Inflammatory macrophage treated with lipopolysaccharide for 4 hours (primary cell): Measurements from ENCODE around the gene EYA4.

Source experiments
- DNase-seq: peaks from one replicate; pipeline ENCODE4 v3.0.0-alpha.2; 2020

Gene EYA4

DNA sequence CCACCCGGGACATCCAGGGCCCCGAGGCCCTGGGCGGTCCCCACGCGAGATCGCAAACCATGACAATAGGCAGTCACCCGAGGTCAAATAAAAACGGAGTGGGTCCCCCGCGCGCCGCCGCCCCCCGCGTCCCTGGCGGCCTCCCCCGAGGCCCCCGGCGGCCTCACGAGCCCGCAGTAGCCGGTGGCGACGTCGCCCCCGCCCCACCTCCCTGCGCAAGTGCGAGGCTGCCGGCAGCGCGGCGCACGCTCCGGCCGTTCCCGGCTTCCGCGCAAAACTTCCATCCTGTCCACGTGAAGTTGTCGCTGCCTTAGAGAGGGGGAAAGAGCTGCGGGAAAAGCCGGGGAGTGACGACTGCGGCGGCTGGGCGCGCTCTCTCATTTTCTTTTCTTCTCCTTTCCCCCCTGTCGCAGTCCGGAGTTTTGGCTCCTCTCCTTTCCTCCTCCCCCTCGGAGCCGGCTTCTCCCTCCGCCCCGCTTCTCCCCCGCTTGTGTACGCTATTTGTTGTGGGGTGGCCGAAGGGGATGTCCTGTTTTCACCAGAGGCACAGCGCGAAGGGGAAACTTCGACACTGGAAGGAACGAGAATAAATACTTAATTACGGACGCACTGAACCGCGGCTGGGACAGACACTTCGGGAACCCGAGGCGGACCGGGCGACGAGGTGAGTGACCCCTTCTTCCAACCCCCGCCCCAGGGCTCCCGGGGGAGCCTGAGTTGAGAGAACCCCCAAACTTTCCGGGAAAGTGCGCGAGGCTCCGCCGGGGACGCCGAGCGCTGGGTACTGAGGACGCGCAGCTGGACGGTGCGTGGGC lies at the start of gene EYA4:
EYA4 (plus strand) TSS at position 272 of the 815 bp plus-strand sequence. CDS start 33,424 bp downstream, outside the sequence.
- DNase-seq: no peak

GRCh38 chr6:133193396-133193795 lies 47.8 kb upstream of the EYA4 start:
- no peak for DNase-seq

DNA sequence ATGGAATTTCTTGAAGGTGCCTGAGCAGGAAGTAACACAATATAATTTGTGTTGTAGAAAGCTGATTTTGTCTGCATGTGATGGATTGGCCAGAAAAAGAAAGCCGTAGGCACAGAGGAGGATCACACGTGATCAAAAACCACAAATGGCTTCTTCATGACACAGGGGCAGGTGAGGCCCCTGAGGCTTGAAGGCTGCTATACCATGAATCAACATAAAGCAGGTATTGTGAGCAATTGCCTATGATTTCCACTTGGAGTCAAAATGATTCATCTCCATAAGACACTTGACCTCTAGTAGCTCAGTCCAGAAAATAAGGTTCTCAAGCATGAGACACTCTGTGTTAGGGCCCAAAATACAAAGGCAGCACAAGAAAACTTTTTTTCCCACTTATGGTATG lies 42.4 kb upstream of the EYA4 start:
- DNase-seq: no peak

GRCh38 chr6:133201231-133201630 lies 39.9 kb upstream of the EYA4 start:
- DNase-seq: no peak

GRCh38 chr6:133202610-133203343 lies 38.4 kb upstream of the EYA4 start:
- no peak for DNase-seq

- DNase-seq: no peak
Observed at GRCh38 chr6:133203344-133203697, 37.8 kb upstream of the EYA4 start.

DNA sequence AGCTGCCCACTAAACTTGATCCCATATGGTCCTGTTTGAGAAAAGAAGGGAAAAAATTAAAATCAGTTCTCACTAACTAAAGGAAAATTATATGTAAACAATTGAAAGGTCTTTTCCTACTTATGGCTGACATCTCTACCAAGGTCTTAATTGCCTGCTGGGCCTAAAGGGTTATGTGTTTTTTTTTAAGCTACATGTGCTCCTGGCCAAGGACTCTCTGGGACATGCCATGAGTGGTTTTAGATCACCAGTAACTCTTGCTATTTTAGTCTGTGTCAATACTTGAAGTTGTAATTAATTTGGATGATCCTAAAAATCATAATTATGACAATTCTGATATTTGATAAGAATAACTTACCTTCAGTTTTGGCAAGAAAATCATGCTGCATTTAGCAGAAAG lies 35.9 kb upstream of the EYA4 start:
- no peak for DNase-seq

DNA sequence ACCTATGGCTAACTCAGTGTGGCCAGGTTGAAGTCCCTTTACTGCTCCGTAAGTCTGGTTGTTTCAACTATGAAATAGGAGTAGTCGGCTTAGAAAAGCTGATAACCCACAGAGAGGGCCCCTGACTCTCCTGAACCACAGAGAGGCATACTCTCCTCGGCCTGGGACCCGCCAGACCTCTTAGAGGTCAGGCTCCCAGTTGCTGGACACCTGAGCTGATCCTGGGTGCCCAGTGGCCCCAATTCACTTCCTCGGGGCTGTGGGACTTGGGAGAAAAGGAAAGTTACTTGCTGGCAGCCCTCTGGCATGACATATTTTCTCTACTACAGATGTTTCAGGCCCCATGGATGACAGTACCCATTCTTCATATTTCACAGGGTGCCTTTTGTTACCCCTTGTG lies 34.2 kb upstream of the EYA4 start:
- no peak for DNase-seq

DNA sequence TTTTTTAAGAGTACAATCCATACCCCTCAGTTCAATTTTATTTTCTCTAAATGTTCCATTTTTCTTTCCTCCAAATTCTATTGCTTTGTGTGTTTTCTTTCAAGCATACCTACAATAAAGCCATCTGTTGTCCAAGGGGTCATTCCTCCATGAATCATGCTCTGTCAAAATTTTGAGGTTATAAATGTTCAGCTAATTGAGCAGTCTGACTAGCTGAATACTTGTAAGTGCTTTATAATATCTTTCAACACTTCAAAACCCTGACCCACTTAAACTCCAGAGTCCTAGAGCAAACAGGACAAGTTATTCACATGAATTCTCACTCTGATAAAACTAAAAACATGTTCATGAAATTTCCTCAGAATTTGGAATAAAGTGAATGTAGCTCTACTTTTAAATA lies 33.4 kb upstream of the EYA4 start:
- no peak for DNase-seq

- no peak for DNase-seq
Observed at GRCh38 chr6:133208183-133208755, 32.9 kb upstream of the EYA4 start.

- DNase-seq: no peak
Observed at GRCh38 chr6:133214267-133214666, 26.9 kb upstream of the EYA4 start.

GRCh38 chr6:133218852-133219251 lies 22.3 kb upstream of the EYA4 start:
- no peak for DNase-seq

DNA sequence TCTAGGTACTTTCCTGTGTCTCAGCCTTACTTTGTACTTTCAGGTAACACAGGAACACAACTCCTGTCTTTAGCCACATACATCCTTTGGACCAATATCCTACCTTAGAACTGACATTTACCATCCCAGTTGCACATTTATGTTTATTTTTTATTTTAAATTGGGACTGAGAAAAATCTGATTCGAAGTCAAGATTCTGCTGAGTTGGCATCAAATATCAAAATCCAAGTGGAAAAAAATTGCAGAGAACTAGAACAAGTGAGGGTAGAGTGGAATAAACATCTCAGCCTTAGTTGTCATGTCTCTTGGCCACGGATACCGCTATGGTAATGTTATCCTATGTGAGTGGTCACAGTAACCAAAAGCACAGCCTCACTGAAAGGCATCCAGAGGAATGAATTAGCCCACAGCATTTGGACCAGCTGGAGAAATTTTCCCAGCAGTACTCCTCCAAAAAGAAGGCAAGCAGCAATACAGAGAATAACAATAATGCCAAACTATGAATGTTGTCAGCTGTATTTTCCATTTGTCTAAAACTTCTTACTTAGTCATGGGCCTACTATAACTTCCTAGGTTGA lies 17.6 kb upstream of the EYA4 start:
- DNase-seq: no peak

DNA sequence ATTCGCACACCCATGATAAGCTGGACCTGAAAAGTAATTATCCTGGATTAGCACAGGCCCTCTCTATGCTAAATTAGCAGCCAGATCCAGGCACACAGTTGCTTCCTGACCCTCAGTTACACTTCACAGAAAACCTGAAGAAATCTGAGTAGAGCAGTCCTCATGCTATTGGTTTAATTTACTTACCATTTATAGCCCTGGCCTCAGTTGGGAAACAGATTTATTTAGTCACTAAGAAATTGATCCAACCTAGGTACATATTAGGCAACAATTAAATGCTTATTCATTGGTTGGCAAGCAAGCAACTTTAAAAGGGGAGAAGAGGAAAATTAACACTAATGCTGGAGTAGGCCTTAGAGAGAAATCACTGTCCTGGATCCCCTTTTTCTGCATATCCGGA lies 15.6 kb upstream of the EYA4 start:
- DNase-seq: no peak

- DNase-seq: no peak
Observed at GRCh38 chr6:133227344-133227743, 13.8 kb upstream of the EYA4 start.

DNA sequence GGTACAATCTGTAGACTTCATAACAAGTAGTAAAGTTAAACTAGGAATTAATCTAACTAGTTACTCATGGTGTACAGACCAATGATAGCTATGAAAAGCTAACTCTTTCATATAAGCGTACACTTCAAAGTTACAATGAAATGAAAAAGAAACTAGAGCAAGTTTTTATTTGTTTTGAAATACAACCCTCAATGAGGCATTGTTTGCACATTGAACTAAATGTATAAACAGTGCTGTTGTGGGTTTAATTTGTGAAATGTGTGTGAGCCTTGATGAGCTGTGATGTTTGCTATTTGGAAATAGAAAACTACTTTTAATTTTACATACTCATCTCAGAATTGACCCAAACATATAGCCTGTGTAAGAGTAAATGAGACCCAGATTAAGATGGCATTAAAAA lies 11.1 kb upstream of the EYA4 start:
- DNase-seq: no peak

DNA sequence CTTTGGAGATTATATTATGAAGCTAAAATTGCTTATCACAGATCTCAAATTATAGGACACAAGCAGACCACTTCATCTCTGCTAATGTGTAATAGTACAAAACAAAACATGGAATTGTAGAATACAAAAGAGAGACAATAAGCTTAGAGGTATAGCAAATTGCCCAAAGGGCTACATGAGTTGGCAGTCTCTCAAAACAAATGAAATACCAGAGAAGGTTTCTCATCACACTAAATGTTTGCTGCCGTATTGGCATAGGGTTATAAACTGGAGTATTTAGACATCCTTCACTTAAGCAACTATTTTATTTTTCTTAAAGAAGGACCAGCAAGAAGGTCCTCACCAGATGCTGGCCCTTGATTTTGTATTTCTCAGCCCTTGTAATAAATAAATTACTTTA lies 5.9 kb upstream of the EYA4 start:
- no peak for DNase-seq

DNA sequence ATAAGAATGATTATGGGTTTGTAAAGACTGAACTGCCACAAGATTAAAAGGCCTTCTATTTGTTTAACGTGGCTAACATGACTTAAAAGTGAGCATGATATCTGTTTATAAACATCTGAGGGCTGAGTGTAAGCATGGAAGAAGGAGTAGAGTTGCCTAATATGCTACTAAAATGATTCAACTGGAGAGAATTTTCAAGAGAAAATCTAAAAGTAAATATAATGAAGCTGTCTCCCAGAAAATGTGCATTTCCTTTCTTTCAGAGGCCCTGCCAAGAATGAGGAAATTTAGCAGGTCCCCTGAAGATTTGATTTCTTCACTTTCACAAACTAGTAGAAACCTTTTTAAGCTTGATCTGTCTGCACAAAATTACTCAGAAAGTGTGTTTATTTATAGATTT lies 4.2 kb upstream of the EYA4 start:
- no peak for DNase-seq

GRCh38 chr6:133240511-133241085 lies 559 bp upstream of the EYA4 start:
- DNase-seq: no peak

- no peak for DNase-seq
Observed at GRCh38 chr6:133241901-133242636, 912 bp downstream of the EYA4 start.

- DNase-seq: no peak
Observed at GRCh38 chr6:133242637-133243585, 1.8 kb downstream of the EYA4 start.
